Endothelial cell (in vitro differentiated cells): ENCODE data around the gene PDE6A. TPM values are rescaled to one million over a fixed set of nuclear protein-coding genes. Genes with fewer than 3 reads are reported as not detected.

ENCODE experiments used
- DNase-seq: peaks from one replicate; pipeline ENCODE4 v3.0.0; 2021; ENCODE audit warnings: low spot score
- H3K27ac Mint-ChIP-seq: one replicate; pipeline ENCODE4 v1.8.0; 2021; ENCODE audit warnings: mixed read lengths, inconsistent platforms; ENCODE audit not compliant: unreplicated experiment
- H3K27me3 Mint-ChIP-seq: one replicate; pipeline ENCODE4 v1.8.0; 2021; ENCODE audit warnings: mild to moderate bottlenecking, moderate library complexity, mixed read lengths, inconsistent platforms; ENCODE audit not compliant: unreplicated experiment
- H3K36me3 Mint-ChIP-seq: one replicate; pipeline ENCODE4 v1.8.0; 2021; ENCODE audit warnings: mild to moderate bottlenecking, low read depth, mixed read lengths, inconsistent platforms; ENCODE audit not compliant: unreplicated experiment
- H3K4me1 Mint-ChIP-seq: one replicate; pipeline ENCODE4 v1.8.0; 2021; ENCODE audit warnings: mild to moderate bottlenecking, mixed read lengths, inconsistent platforms; ENCODE audit not compliant: unreplicated experiment
- H3K4me3 Mint-ChIP-seq: one replicate; pipeline ENCODE4 v1.8.0; 2021; ENCODE audit warnings: mild to moderate bottlenecking, mixed read lengths, inconsistent platforms; ENCODE audit not compliant: unreplicated experiment
- H3K9me3 Mint-ChIP-seq: one replicate; pipeline ENCODE4 v1.8.0; 2021; ENCODE audit warnings: mixed read lengths, inconsistent platforms; ENCODE audit not compliant: unreplicated experiment
- total RNA-seq: library from RNA; stranded (reverse); fragmentation: NEBNext Ultra II Directional; extraction: Animal tissue kit (Norgen Biotek cat#: 25700); gene quantifications from one replicate; pipeline ENCODE4 v1.2.1, GENCODE V29; 2021; ENCODE audit not compliant: unreplicated experiment
- TF ChIP-seq, protein P1 (sequence below): fragments of 200-600 bp; sonication (generic); IDR thresholded peaks from one replicate; pipeline ENCODE4 v1.5.0; 2021; ENCODE audit warnings: antibody characterized with exemption; ENCODE audit not compliant: unreplicated experiment

PDE6A gene
- total RNA-seq, 1 donor from 2014 or later: not detected

- Mint-ChIP-seq H3K4me3 (no peak overlapping the region), H3K36me3 (peaks cover 5% of the 10 kb centered on the region), H3K4me1 (peaks cover 39% of the 10 kb centered on the region), H3K27me3 (peaks cover 12% of the 10 kb centered on the region), H3K9me3 (no peaks in the 10 kb centered on the region), H3K27ac (peak overlapping the region; percentile 76)
- TF ChIP-seq, protein P1, sequence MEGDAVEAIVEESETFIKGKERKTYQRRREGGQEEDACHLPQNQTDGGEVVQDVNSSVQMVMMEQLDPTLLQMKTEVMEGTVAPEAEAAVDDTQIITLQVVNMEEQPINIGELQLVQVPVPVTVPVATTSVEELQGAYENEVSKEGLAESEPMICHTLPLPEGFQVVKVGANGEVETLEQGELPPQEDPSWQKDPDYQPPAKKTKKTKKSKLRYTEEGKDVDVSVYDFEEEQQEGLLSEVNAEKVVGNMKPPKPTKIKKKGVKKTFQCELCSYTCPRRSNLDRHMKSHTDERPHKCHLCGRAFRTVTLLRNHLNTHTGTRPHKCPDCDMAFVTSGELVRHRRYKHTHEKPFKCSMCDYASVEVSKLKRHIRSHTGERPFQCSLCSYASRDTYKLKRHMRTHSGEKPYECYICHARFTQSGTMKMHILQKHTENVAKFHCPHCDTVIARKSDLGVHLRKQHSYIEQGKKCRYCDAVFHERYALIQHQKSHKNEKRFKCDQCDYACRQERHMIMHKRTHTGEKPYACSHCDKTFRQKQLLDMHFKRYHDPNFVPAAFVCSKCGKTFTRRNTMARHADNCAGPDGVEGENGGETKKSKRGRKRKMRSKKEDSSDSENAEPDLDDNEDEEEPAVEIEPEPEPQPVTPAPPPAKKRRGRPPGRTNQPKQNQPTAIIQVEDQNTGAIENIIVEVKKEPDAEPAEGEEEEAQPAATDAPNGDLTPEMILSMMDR: no peak
- no peak for DNase-seq
These were observed 104.8 kb downstream of the PDE6A start for GRCh38 chr5:149839761-149840160.

GRCh38 chr5:149838881-149839739 lies 105.5 kb downstream of the PDE6A start:
- Mint-ChIP-seq H3K9me3 (no peaks in the 10 kb centered on the region), H3K27ac (peak overlapping the region; percentile 76), H3K36me3 (peaks cover 5% of the 10 kb centered on the region), H3K27me3 (peaks cover 12% of the 10 kb centered on the region), H3K4me3 (no peak overlapping the region), H3K4me1 (peaks cover 39% of the 10 kb centered on the region)
- no peak for DNase-seq
- TF ChIP-seq, protein P1: no peak

GRCh38 chr5:149837680-149838269 lies 106.8 kb downstream of the PDE6A start:
- Mint-ChIP-seq H3K36me3 (peaks cover 8% of the 10 kb centered on the region), H3K4me1 (peaks cover 42% of the 10 kb centered on the region)
- peak; percentile 77 for DNase-seq

GRCh38 chr5:149836451-149837139 lies 108.0 kb downstream of the PDE6A start:
- TF ChIP-seq, protein P1: no peak

More at GRCh38 chr5:149837680-149838269, 106.8 kb downstream of the PDE6A start:
- TF ChIP-seq, protein P1: peak; percentile 52
- H3K27ac Mint-ChIP-seq: no peak overlapping the region
- no peak overlapping the region for H3K4me3 Mint-ChIP-seq
- H3K27me3 Mint-ChIP-seq: peaks cover 12% of the 10 kb centered on the region
- no peaks in the 10 kb centered on the region for H3K9me3 Mint-ChIP-seq

More at GRCh38 chr5:149836451-149837139, 108.0 kb downstream of the PDE6A start:
- H3K4me3 Mint-ChIP-seq: no peak overlapping the region
- peaks cover 33% of the 10 kb centered on the region for H3K4me1 Mint-ChIP-seq
- no peak overlapping the region for H3K27ac Mint-ChIP-seq
- peaks cover 8% of the 10 kb centered on the region for H3K36me3 Mint-ChIP-seq
- H3K9me3 Mint-ChIP-seq: no peaks in the 10 kb centered on the region
- DNase-seq: no peak
- peaks cover 7% of the 10 kb centered on the region for H3K27me3 Mint-ChIP-seq
